ENCODE data around the gene CELSR2.

Gene CELSR2

DNA sequence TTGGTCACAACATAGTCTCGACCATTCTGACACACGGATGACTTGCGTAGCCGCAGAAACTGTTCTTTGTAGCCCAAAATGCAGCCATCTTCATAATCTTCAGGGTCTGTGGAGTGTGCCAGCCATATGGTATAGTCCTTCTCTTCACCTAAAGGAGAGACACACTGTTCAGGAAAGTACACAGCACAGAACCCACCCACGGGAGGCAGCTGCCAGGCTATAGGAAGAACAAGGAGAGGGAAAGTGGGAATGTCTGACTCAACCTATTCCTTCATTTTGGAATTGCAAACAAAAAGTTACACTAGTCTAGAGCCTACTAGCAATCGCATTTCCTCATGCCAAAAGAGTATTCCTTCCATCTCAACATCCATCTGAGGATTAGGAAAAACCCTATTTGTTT is 73.6 kb downstream of the CELSR2 start:
- Histone ChIP-seq H3K27me3 (ENCODE audit: low read depth, low read length) (no peaks in the 10 kb centered on the region), H3K4me3 (ENCODE audit: low read depth in 1 of 2, low read length in 2 of 2) (no peak overlapping the region), H3K36me3 (ENCODE audit: control insufficient read depth in 1 of 2, insufficient read depth in 2 of 2, low read length in 2 of 2) (peaks cover 33 to 83% of the 10 kb centered on the region in 2 donors), H3K4me1 (ENCODE audit: control insufficient read depth in 1 of 2, insufficient read depth in 2 of 2, low read length in 2 of 2) (no peaks in the 10 kb centered on the region), H3K27ac (ENCODE audit: low read length) (no peak overlapping the region), H3K9me3 (ENCODE audit: control insufficient read depth in 1 of 2, low read length in 2 of 2) (no peaks in the 10 kb centered on the region)
